Right lobe of liver (tissue), 4 donors: ENCODE measurements around the gene PKIG.

ENCODE experiments used
- CTCF ChIP-seq, 4 donors: fragments of 200-600 bp in 3 of 4; fragments of 450-650 bp in 1 of 4; IDR thresholded peaks; one replicate each; pipeline versions ENCODE4 v1.5.1 to v1.8.0; 2016 to 2022; ENCODE audit warnings: antibody characterized with exemption in 4 of 4, mild to moderate bottlenecking in 2 of 4
- POLR2A ChIP-seq: fragments of 450-650 bp; IDR thresholded peaks from one replicate; pipeline ENCODE4 v1.6.1; 2017; ENCODE audit warnings: antibody characterized with exemption, mild to moderate bottlenecking
- donor health status: DM: no; HTN: no; CAD: no.
- donor health status: DM: no; HTN: no; CAD: no.
- donor health status: DM: no; HTN: yes; CAD: no.

- TF ChIP-seq CTCF (IDR thresholded peaks at IDR 0.05) (no peak), POLR2A (no peak)
These were observed 39.0 kb upstream of the PKIG start for GRCh38 chr20:44543358-44543757.
